ENCODE results near the gene ST6GALNAC3.

Gene ST6GALNAC3

GRCh38 chr1:76491737-76492136 lies 417.2 kb downstream of the ST6GALNAC3 start:
- no peak overlapping the region for H3K4me3 ChIP-seq (ENCODE audit: low read depth, low read length)

GRCh38 chr1:76492752-76493430 lies 418.3 kb downstream of the ST6GALNAC3 start:
- no peak overlapping the region for H3K4me3 ChIP-seq (ENCODE audit: low read depth, low read length)

GRCh38 chr1:76494807-76495206 lies 420.3 kb downstream of the ST6GALNAC3 start:
- H3K4me3 ChIP-seq (ENCODE audit: low read depth, low read length), result no peak overlapping the region

GRCh38 chr1:76496871-76497270 lies 422.3 kb downstream of the ST6GALNAC3 start:
- no peak overlapping the region for H3K4me3 ChIP-seq (ENCODE audit: low read depth, low read length)

- H3K4me3 ChIP-seq (ENCODE audit: low read depth, low read length), result no peak overlapping the region
Observed at GRCh38 chr1:76500116-76500515, 425.6 kb downstream of the ST6GALNAC3 start.

GRCh38 chr1:76501136-76501535 lies 426.6 kb downstream of the ST6GALNAC3 start:
- no peak overlapping the region for H3K4me3 ChIP-seq (ENCODE audit: low read depth, low read length)

GRCh38 chr1:76501586-76502219 lies 427.2 kb downstream of the ST6GALNAC3 start:
- H3K4me3 ChIP-seq (ENCODE audit: low read depth, low read length), result no peak overlapping the region

- H3K4me3 ChIP-seq (ENCODE audit: low read depth, low read length), result no peak overlapping the region
Observed at GRCh38 chr1:76503100-76503499, 428.6 kb downstream of the ST6GALNAC3 start.

- no peak overlapping the region for H3K4me3 ChIP-seq (ENCODE audit: low read depth, low read length)
Observed at GRCh38 chr1:76503736-76504135, 429.2 kb downstream of the ST6GALNAC3 start.

- H3K4me3 ChIP-seq (ENCODE audit: low read depth, low read length), result no peak overlapping the region
Observed at GRCh38 chr1:76507376-76507775, 432.8 kb downstream of the ST6GALNAC3 start.

GRCh38 chr1:76508871-76509270 lies 434.3 kb downstream of the ST6GALNAC3 start:
- no peak overlapping the region for H3K4me3 ChIP-seq (ENCODE audit: low read depth, low read length)

GRCh38 chr1:76510672-76511557 lies 436.4 kb downstream of the ST6GALNAC3 start:
- H3K4me3 ChIP-seq (ENCODE audit: low read depth, low read length), result no peak overlapping the region

- no peak overlapping the region for H3K4me3 ChIP-seq (ENCODE audit: low read depth, low read length)
Observed at GRCh38 chr1:76511558-76512179, 437.1 kb downstream of the ST6GALNAC3 start.

- no peak overlapping the region for H3K4me3 ChIP-seq (ENCODE audit: low read depth, low read length)
Observed at GRCh38 chr1:76530953-76531352, 456.4 kb downstream of the ST6GALNAC3 start.

- no peak overlapping the region for H3K4me3 ChIP-seq (ENCODE audit: low read depth, low read length)
Observed at GRCh38 chr1:76541618-76542017, 467.1 kb downstream of the ST6GALNAC3 start.

- H3K4me3 ChIP-seq (ENCODE audit: low read depth, low read length), result no peak overlapping the region
Observed at GRCh38 chr1:76542359-76542758, 467.8 kb downstream of the ST6GALNAC3 start.

GRCh38 chr1:76543495-76543894 lies 468.9 kb downstream of the ST6GALNAC3 start:
- no peak overlapping the region for H3K4me3 ChIP-seq (ENCODE audit: low read depth, low read length)

GRCh38 chr1:76546354-76546933 lies 471.9 kb downstream of the ST6GALNAC3 start:
- no peak overlapping the region for H3K4me3 ChIP-seq (ENCODE audit: low read depth, low read length)

GRCh38 chr1:76547916-76548315 lies 473.4 kb downstream of the ST6GALNAC3 start:
- H3K4me3 ChIP-seq (ENCODE audit: low read depth, low read length), result no peak overlapping the region

GRCh38 chr1:76548513-76549100 lies 474.1 kb downstream of the ST6GALNAC3 start:
- no peak overlapping the region for H3K4me3 ChIP-seq (ENCODE audit: low read depth, low read length)

Measured in iPS-11a (cell line).